Stimulated activated CD8-positive, alpha-beta memory T cell treated with anti-CD3 and anti-CD28 coated beads, Interleukin-15, amount 100 ng/mL, for 24 hours (primary cell): Measurements from ENCODE around the gene CMC1.
"Not testable (repeated sequence)": the region's sequence is repeated elsewhere in the genome, so short reads cannot be mapped to it uniquely, and the experiment has no call there.

Experiments used
- DNase-seq: peaks from one replicate; pipeline ENCODE4 v3.0.0-alpha.2; 2020; ENCODE audit warnings: low read depth

CMC1 gene

DNA sequence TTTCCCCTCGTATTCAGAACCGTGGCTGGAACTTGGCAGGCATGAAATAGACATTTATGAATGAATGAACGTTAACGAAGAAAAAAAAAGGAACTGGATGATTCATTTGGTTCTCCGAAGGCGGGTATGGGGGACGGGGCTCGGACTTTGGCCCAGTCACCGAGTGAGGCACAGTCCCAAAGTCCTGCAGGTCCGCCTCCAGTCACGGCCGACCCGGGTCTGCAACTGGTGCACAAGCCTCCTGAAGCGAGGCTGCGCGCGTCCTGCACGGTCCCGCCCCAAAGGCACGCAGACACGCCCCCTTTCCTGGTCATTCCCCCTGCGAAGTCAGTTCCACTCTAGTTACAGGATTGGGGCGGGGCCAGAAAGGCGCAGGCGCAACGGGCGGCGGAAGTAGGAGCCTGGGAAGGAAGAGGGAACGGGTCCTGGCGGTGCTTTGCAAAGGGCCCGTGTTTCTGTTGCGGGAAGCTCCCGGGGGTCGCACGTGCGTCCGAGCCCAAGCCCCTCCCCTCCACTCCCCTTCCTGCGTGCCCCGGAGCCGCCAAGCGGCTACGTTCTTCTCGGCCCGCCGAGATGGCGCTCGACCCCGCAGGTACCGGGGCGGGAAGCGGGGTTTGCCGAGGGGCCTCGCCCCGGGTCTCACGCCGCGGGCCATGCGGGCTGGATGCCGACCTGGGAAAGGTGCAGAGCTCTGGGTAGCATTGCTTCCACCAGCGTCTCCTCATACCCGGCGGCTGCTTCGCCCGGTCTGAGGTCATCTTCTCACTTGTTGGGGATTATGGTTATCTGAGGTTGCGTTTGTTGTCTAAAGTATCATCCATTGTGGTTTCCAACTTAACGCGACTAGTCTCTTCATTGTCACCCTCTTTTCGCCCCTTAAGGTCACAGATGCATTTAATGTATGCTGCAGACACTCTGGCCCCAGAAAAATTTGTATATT is at the start of gene CMC1:
Gene CMC1, plus strand, starts transcription at position 399 of the 940 bp plus-strand sequence. Its CDS starts 175 bp downstream, at position 574.
- peak; percentile 77 for DNase-seq

- no peak for DNase-seq
These were observed 43.3 kb upstream of the CMC1 start for GRCh38 chr3:28198161-28198560.

DNA sequence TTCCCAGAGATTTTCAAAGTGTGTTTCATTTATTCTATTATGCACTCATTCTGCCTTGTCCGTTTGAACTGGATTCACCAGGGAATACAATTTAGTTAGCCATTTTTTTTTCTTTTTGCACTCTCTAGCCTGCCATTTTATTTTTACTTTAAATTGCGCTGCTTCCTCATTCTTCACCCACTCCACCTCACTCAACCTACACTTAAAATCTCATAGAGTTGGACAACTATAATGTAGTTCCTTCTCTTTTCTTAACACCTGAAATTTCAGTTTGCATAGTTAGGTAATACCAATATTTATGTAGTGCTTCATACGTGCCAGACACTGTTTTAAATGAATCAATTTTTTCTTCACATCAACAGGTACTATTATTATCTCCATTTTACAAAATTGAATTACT is 42.4 kb upstream of the CMC1 start:
- DNase-seq: no peak

DNA sequence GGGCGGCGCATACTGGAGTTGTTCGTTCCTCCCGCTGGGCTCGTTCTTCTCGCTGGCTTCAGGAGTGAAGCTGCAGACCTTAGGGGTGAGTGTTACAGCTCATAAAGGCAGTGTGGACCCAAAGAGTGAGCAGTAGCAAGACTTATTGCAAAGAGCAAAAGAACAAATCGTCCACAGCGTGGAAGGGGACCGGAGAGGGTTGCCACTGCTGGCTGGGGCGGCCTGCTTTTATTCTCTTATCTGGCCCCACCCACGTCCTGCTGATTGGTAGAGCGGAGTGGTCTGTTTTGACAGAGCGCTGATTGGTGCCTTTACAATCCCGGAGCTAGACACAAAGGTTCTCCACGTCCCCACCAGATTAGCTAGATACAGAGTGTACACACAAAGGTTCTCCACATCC is 41.8 kb upstream of the CMC1 start:
- not testable (repeated sequence) for DNase-seq

- not testable (repeated sequence) for DNase-seq
These were observed 41.0 kb upstream of the CMC1 start for GRCh38 chr3:28200366-28200848.

DNA sequence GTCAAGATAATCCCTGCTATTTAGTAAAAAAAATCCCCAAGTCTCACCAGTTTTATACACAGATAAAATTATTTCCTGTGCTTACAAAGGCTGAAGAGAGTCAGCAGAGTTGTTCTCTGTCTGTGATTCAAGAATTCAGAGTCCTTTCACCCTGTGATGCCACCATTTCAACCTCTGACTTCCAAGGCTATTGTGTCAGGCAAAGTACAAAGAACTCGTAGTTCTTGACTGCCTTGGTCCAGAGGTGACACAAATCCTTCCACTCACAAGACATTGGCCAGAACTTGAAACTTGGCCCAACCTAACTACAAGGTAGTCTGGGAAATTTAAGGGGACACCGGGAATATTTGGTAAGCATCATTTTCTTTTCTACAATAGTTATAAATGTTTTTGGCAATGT is 34.9 kb upstream of the CMC1 start:
- no peak for DNase-seq

- no peak for DNase-seq
These were observed 34.3 kb upstream of the CMC1 start for GRCh38 chr3:28207000-28207733.

DNA sequence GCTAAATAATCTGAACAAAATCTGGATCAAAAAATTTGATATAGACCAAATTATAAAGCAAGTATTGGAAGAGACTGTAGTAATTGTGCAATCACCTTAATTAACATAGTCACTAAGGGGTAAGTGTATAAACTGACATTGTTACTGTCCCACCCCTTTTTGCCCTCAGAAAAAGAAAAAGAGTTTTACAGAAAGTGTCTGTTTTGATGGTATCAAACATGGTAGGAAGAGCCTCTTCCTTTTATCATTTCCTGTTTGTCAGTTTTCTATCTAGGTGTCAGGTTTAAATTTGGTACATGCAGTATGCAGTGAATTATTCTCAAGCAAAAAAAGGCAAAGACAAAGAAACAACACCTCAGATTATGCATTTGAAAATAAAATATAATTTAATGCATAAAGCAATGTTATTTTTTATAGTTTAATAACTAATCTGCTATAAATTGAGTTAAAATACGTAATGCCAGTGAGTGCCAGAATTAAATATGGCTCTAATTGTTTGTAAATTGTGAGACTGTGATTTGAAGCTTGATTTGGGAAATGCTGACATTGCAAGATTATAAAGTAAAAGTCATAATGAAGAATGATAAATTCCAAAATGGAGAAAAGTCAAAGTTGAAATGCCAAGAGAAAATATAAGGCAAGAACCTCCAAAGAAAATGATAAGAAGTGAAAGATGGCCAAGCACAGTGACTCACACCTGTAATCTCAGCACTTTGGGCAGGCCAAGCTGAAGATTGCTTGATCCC is 30.3 kb upstream of the CMC1 start:
- DNase-seq: no peak

DNA sequence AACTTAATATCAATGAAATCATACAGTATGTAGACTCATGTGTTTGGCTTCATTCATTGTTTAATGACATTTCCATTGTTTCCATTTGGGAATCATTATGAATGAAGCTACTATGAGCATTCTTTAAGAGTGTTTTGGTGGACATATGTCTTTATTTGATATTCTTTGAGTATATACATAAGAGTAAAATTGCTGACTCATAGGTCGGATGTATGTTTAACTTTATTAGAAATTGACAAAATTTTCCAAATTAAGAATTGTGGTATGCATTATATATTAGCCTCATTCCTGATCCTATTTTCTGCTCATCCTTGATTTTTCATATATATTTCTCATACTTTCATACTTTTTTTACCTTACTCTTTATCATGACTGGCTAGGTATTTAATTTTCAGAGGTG is 28.7 kb upstream of the CMC1 start:
- DNase-seq: no peak

DNA sequence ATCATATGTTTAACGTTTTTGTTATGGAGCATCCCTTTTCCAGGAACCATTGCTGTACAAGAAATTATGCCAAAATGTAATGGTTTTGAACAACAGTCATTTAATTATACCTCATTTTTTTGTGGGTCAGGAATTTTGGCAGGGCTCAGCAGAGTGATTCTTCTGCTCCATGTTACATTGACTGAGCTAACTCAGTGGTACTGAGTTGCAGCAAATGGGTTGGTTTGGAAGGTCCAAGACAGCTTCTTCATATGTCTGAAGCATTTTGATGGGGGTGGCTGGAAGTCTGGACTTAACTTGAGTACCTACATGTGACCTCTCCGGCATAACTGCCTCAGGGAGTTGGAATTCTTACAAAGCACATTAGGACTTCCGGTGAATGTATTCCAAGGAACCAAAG is 26.0 kb upstream of the CMC1 start:
- DNase-seq: no peak

DNA sequence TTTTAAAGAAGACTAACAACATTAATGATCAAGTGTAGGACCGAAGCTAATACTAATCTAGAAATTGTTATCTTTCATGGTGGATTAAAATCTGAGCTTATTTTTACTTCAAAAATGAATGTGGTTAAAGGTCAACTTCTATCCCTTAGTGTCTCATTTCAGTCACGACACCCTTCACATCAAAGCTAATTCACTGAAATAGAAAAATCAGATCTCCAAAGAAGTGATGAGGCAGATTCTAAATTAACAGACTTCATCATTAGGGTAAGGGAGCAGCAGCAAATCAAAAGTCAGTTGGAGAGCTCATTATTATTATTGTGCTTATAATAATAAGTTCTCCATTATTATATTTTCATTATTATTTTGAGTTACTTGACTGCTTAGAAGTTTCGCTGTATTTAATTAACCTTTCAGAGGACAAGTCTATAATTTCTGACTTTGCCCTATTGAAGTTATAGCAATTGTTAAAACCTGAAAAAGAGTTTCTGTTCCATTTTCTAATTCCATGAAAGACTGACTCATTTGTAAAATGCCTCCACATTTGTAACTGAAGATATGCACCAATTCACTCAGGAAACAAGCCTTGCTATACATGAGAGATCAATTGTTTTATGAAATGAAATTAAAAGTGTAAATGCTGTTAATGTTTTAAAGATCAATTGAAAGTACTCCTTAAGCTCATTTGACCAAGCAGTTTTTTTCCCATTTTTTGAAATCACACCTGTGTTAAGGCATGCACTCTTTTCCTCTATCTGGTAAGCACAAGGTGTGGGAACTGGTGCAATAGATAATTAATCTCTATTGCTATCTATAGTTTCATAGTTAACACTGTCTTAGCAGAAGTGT is 23.1 kb upstream of the CMC1 start:
- DNase-seq: no peak

DNA sequence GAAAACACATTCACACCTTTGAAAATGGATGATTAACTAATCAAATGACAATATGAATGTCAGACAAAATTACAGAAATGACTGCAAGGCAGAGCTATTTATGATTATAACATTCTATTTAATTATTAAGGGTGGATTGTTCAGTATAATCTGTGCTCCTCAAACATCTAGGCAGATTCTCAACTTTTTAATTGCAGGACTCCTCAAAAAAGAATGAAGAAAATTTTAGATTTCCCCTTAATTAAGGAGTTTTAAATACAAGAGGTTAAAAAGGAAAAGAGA is 22.6 kb upstream of the CMC1 start:
- no peak for DNase-seq

- DNase-seq: no peak
These were observed 17.0 kb upstream of the CMC1 start for GRCh38 chr3:28224430-28224829.

GRCh38 chr3:28226020-28226419 is 15.4 kb upstream of the CMC1 start:
- no peak for DNase-seq

- DNase-seq: no peak
These were observed 12.8 kb upstream of the CMC1 start for GRCh38 chr3:28228623-28229022.

DNA sequence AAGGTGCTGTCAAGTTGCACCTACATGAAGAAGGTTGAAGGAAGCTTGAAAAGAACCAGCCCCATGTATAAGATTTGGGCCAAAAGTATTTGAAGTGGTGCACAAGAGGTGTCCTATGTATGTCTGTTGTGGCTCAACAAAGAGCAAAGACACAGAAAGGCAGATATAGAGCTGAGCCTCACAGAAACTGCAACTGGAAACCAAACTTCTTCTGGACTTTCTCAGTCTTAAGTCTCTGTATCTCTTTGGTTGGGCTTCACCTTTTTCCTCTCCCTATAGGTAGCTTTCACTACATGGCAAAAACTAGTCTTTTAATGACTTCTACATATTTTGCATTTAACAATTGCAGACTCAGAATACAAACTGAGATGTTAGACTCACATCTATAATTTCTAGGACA is 8.8 kb upstream of the CMC1 start:
- no peak for DNase-seq

GRCh38 chr3:28234454-28234853 is 7.0 kb upstream of the CMC1 start:
- DNase-seq: no peak

GRCh38 chr3:28239108-28239507 is 2.3 kb upstream of the CMC1 start:
- no peak for DNase-seq

GRCh38 chr3:28240441-28240840 is 978 bp upstream of the CMC1 start:
- DNase-seq: no peak

GRCh38 chr3:28242519-28242918 is 1.1 kb downstream of the CMC1 start:
- DNase-seq: no peak

- DNase-seq: no peak
These were observed 2.1 kb downstream of the CMC1 start for GRCh38 chr3:28243424-28244106.
